ENCODE data around the gene ARHGAP44.

DNA sequence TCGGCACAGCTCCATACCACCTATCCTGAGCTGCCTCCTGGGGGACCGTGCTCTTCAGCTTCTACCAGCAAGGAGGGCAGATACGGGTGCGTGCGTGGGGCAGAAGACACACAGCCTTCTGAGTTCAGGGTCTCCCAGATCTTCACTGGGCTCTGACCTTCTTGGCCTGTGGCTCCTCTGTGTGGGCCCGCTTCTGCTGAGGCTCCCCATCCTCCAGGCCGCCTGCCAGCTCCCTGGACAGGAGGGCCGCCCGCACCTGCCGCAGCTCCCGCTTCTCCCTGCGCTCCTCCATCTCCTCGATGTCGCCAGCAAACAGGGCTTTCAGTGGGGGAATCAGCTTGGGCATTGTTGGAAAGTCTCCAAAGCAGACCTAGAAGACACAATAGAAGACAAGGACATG is 203.4 kb downstream of the ARHGAP44 start:
- TF ChIP-seq, protein P1, sequence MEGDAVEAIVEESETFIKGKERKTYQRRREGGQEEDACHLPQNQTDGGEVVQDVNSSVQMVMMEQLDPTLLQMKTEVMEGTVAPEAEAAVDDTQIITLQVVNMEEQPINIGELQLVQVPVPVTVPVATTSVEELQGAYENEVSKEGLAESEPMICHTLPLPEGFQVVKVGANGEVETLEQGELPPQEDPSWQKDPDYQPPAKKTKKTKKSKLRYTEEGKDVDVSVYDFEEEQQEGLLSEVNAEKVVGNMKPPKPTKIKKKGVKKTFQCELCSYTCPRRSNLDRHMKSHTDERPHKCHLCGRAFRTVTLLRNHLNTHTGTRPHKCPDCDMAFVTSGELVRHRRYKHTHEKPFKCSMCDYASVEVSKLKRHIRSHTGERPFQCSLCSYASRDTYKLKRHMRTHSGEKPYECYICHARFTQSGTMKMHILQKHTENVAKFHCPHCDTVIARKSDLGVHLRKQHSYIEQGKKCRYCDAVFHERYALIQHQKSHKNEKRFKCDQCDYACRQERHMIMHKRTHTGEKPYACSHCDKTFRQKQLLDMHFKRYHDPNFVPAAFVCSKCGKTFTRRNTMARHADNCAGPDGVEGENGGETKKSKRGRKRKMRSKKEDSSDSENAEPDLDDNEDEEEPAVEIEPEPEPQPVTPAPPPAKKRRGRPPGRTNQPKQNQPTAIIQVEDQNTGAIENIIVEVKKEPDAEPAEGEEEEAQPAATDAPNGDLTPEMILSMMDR (IDR thresholded peaks at IDR 0.05), result no peak
- TF ChIP-seq POLR2AphosphoS5 (IDR thresholded peaks at IDR 0.05) (no peak), POLR2A (IDR thresholded peaks at IDR 0.05) (no peak), EP300 (IDR thresholded peaks at IDR 0.05) (no peak)
